NCI-H2196 (cell line): ENCODE data around the gene TMEM106C.

Source experiments
- DNase-seq: peaks from one replicate; lab custom pipeline; 2025; ENCODE audit not compliant: unreplicated experiment; lab: John Stamatoyannopoulos, UW

TMEM106C gene

DNA sequence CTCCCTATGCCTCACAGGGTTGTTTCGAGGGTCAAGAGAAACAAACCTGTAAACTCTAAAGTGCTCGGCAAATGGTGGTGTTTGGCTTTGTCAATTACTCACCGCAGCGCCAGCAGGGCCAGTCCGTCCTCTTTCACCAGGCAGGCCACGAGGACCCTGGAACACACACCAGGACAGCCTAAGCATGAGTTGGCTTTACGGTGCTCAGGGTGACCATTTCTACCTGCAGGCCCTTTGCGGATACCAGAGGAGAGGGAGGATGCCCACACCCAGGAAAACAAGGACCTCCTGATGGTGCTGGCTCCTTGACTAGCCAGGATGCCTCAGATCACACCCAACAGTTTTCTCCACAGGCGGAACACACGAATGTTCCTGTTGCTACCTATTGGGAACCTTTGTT lies 29.4 kb downstream of the TMEM106C start:
- DNase-seq, result no peak

DNA sequence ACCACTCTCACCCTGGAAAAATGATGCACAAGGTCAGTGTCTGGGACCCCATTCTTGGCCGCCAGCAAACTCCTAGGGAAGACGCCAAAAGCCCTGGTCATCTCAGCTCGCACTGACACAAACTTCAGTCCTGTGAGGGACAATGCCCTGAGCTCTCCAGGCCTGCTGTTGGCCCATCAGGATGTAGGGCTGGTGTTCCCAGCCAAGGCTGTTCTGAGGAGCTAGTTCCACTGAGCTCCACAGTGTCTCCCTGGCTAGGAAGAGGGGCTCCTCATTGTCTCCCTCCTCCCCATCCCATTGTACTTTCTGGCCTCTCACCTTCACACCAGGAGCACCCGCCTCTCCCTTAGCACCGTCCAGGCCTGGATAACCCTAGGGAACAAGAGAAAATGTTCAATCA lies 30.1 kb downstream of the TMEM106C start:
- DNase-seq, result no peak

DNA sequence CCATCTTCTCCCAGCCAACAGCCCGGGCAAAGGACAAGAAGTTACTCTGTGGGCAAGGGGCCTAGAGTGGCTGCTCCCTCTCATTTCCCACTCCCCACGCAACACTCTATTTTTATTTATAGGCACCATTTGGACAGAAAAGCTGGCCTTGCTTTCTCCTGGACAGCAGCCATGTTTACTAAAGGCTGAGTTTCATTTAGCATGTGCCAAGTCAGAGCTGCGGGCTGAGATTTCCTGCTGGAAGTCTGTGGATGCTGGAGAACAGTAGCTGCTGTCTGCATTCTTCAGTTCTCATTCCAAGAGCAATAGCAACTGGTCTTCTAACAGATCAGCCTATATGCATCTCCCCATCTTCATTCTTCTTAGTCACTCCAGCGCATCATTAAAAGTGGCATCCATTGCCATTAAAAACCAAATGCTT lies 32.6 kb downstream of the TMEM106C start:
- DNase-seq, result peak; percentile 45

DNA sequence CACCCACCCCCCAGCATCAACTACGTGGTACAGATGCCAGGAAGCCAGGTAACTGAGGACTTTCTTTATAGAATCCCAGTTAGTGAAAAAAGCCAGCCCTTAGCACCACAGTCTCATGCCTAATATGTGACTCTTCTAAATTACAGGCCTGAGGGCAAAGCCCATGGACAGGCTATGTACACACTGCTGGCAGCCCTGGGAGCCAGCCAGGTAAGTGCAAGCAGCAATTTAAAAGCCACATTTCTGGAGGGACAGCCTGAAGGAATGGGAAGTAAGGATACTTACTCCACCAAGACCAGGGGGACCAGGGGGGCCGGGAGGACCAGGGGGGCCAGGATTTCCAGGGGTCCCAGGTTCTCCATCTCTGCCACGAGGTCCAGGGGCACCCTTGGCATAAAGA lies 33.9 kb downstream of the TMEM106C start:
- no peak for DNase-seq

DNA sequence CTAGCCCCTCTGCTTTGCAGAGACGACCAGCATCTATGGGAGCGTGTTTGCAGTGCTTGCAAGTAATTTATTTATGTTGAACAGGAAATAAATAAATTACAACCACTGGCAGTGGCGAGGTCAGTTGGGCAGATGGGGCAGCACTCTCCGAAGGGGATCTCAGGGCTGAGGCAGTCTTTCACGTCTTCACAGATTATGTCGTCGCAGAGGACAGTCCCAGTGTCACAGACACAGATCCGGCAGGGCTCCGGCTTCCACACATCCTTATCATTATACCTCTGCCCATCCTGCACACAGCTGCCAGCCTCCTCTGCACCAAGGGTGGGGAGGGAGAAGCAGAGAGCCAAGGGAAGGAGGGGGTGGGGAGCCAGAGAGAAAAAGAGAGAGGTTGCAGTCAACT lies 36.4 kb downstream of the TMEM106C start:
- no peak for DNase-seq

DNA sequence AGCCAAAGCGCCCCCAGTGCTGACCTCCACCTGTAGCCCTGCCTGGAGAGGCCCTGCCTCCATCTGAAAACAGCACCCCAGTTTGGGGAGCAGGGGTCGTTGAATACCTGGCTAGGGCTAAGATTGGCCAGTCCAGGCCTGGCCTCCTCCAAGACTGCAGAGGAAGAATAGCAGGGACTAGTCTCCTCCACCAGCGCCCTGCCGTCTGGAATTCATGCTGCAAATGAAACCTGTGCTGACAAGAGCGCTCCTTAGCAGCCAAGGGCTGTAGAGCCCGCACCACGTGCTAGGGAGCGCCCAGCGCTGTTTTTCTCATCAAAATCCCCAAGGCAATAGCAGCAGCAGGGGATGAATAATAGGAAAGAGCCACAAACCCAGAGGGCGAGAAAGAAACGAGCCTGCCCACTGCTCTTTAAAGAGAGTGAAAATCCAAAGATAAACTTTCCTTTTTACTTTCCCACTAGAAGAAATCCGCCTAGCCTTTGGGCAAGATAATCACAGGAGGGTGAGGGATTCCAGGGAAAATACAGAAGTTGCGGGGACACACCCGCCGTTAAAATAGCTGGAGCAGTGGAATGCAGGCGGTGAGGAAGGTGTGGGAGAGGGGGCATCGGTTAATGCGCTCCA lies 37.6 kb downstream of the TMEM106C start:
- DNase-seq, result peak; percentile 38

DNA sequence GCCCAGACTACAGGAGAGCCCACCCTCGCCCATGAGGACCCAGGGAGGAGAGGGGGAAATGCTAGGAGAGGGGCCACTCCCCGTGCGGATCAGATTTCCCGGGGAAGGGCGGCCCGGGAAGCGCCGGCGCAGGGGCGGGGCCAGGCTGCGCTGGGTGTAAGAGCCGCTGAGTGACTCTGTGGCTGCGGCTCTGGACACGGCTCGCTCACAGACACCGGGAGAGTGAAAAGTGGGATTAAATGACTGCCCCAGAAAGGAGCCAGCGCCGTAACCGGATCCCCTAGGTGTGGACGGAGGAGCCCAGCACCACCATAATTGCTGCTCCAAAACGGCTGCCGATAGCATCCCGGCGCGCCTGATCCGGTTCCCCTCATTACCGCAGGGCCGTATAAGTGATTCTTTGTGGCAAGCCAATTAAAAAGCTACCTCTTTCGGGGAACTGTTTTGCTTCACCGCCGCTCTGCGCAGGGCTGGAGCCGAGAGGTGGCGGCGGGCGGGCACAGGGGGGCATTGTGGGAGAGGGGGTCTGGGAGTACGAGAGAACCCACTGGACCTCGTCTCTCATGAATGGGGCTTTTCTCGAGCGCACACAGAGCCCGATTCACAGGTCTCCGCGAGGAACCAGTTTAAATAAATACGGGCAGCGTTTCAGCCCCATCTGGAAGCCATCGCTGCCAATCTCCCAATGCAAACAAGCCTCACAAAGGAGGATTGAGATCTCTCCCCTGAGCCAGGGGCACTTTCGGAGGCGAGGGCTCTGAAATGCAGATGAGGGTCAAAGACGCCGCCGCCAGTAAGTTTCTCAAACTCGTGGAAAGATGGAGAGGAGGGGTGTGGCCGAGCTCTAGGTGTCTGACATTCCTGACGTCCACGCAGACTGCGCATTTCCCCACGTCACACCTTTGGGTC lies 38.4 kb downstream of the TMEM106C start:
- DNase-seq, result no peak

DNA sequence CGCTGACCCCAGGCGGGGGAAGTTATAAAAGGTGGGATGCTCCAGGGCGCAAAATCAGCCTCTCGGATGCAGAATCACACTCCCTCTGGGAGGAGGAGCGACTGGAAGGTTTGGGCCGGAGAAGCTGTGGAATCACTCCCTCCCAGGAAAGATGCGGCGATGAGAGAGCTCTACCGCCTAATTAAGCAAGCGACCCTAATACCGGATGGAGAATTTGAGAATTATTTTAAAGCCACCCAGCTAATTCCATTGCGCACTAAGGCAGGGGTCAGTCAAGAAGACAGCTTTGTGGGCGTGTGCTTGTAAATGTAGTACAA lies 39.0 kb downstream of the TMEM106C start:
- no peak for DNase-seq

DNA sequence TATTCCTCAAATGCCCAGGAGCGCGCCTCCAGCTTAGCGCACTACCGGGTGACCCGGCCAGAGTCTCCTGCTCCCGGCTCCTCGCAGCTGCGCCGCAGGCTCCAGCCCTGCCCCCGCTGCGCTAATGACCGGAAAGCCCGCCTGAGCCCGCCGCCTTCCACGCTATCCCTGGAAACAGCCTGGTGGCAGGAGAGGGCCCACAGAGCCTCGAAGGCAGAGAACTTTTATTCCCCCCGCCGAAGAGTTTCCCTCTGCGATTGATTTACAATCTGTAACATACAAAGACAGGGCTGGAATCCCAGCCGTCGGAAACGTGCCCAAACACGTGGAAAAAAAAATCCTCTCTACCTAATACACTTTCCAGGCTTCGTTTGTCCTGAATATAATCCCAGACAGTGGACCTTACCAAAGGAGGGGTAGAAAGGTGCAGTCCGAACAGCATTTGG lies 39.4 kb downstream of the TMEM106C start:
- peak; percentile 19 for DNase-seq

DNA sequence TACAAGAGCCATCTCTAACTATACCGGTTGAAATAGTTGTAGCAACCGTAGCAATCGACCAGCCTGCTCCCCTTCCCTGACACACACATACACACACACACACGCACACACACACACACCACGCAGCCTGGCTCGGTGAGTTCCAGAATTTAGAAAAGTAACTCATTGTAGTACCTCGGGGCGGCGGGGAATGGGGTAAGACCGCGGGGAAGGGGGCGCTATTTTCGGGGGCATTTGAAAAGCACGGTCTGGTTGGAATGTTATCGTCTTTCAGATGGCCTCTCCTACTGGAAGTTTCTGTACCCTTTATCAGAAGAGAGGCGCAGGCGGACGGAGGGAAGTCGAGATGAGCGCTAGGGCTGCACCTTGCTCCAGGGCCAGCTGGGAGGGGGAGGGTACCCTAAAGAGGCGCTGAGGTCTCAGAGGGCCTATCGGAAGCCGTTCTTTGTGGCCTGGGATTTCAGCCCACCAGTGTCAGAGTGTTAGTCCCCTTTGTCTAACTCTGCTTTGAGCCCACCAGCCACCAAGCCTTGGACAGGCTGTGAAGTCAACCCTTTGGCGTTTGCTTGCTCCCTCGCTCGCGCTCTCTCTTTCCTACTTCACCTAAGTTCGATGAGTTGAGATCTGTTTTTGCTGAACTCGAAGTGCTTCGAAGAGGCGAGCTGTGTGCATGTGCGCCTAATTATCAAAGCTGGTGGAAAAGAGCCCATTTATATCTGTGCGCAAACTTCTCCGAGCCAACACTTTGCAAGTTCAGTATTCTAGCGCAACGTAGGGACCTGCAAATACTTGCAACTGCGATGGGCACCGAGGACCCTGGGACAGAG lies 40.0 kb downstream of the TMEM106C start:
- DNase-seq, result no peak

DNA sequence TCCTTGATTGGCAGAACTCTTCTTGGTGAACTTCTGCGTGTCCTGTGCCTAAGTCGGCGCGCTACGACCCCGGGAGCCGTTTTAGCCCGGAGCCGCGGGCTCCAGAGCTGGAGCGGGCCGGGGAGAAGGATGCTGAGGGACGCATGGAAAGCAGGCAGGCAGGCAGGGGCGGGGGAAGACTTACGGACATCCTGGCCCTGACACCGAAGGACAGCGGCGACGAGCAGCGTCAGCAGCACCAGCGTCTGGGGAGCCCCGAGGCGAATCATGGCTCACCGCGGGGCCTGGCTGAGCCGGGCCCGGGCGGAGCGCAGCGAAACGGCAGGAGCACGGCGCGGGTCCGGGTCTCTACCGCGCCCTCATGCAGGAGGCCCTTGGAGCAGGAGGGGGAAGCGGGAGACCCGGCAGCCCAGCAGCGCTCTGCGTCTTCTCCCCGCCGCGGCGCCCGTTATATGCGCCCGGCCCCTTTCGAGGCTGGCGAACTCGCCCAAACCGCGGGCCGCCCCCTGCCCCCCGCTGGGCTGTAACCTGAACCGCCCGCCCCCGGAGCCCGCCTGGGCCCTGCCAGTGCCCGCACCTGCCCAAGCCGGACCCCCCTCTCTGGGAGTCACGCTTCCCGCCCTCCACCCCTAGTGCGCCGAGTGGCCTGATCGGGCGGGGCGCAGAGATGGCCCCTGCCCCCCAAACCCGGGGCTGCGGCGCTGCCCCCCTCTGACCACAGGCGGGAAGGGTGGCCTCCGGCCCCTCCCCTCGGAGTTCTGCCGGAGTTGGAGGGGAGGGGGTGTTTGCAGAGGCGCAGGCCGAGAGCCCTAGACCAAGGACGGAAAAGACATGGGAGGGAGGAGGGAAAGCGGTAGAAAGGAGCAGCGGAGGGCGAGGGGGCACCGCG lies 40.9 kb downstream of the TMEM106C start, which contains the start of gene COL2A1:
Gene COL2A1 (minus strand): TSS at position 424 of the 889 bp plus-strand sequence. CDS start 155 bp downstream, at position 269.
- no peak for DNase-seq

DNA sequence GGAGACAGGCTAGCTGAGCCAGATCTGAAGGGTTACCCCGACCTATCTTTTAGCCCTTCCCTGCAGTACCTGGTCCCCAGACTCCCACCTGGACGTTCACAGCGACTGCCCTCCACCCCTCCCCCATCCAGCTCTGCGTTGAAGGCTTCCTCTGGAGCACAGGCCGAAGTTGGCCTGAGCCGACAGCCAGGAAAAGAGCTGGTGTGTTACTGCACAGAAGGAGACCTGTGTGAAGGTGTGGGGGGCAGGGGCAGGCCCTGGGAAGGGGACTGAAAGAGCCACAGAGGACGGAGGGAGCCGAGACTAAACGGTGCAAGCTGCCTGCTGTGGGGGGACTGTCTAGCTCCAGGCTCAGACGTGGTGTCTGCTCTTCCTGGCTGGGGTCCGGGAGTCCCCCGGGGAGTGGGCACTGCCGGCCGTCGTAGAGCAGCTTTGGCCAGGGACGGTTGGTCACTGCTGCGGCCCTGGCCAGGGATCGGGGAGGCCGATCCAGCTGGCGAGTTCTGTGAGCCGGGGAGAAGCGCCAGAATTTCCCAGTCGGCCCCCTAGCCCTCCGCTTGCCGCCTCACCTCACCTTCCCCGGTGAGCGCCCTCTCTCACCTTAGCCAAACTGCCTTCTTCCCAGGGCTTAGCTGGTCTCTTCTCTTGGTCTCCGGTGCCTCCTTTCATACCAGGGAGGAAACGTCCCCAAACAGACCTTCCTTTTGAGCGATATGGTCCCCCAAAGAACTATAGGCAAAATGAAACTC lies 41.8 kb downstream of the TMEM106C start:
- no peak for DNase-seq

DNA sequence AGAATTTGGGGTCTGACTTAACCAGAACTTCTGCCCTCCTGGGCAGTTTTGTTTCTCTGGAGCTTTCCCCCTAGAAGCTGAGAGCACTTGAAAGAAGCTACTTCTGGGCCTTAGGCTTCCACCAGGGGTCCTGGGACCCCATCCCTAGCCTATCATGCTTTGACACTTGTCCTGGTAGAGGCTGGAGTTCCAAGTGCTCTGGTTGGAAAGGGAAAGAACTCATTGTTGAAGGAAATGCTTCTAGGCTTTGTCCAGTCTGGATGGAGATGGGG lies 42.3 kb downstream of the TMEM106C start:
- no peak for DNase-seq

DNA sequence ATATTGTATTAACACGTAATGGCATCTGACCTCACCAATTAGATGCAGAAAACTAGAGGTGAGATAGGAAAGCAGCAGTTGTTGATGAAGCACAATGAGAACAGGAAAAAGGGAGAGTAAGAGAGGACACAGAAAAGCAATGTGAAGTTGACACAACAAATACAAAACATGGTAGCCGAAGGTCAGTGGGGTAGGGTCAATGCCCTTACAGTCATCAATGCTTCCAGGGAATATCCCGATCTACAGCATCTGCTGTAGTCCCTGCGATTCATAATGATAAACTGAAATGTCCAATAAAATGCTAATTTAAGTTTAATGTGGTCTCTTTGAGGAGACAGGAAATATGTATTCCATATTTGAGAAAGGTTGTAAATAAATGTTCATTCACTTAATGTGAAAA lies 43.8 kb downstream of the TMEM106C start:
- DNase-seq, result no peak

DNA sequence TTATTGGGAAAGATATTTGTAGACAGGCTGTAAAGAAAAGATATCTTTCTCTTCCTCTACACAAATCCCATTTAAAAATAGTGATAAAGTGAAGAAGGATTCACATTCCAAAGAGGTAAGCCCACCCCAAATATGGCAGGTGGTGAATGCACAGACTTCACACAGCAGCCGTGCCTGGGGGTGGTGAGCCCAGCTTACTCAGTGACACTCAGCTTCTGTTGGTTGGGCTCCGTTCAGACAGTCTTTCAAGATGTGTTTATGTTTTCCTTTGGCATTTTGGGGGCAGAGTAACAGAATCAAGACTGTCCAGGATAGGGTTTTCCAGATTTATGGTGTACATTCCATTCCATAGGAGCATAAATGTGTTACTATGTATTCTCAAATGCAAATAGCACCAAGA lies 45.0 kb downstream of the TMEM106C start:
- DNase-seq, result no peak

DNA sequence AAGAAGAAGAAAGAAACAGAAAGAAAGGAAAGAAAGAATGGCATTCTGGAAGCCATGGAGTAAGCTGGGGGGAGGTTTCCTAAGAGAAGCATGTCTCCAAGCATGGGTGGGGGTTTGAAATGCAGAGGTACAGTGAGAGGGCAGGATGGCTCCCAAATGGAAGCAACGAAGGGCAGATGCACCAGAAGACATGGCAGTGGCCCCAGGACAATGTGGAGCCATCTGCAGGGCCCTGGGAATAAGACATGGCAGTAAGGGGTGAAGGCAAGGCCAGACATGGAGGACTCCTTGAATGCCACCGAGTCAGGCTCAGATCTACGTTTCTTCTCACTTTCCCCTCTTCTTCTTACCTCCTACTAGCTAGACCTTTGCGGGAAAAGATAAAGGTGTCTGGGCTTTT lies 45.6 kb downstream of the TMEM106C start:
- DNase-seq, result no peak

DNA sequence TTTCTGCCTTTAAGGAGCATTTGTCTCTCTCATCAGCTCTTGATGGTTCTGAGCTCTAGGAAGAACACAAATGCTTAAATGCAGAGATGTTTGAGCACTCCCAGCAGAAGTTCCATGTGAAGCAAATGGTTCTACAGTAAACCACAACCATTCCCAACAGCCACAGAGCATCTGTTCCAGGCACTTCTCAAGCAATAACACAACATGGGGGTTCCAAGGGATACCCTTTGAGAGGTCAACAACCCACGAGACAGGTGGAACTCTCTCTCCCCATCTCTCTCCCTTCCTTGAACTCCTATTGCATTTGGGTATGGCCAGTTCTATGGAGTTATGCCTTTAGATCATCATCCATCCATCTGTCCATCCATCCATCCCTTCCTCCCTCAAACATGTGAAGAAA lies 46.1 kb downstream of the TMEM106C start:
- DNase-seq, result no peak

DNA sequence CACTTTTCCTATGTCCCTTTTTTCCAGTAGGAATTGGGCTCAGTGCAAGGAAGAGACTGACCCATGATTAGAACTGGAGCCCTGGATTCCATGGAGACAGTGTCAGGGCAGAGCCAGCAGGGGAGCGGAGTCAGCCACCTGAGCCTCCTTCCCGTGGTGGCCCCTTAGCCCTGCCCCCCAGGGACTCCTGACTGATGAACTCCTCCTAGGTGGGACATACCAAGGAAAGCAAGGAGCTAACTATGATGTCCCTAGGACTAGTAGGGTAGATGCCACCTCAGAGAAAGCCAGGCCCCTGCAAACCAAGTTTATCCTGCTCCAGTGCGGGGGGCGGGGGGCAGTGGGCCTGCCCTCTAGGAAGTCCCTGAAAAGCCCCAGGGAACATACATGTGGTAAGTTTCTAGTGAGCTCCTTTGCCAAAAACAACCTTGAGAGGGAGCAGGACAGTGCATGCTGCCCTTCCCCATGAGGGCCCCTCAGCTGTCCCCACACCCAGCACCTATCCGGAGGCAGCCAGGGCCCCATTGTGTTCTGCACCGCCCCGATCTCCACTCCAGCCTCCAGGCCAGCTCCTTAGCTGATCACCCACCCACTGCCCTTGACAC lies 47.1 kb downstream of the TMEM106C start:
- no peak for DNase-seq

DNA sequence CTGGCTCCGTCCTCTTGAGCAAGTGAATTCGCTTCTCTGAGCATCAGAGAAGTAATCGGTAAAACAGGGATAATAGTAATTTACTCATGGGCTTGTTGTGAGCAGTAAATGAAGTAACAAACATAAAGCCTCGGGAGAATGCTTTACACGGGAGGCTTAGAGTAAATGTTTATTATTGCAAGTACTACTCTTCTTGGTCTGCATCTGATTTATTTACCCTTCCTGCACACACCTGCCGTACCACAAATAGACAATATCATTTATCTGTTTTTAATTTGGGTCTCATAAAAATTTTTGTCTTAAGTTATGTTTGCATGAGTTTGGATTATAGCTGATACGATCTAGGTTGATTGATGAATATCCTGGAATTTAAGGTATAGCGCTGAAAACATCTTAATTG lies 48.7 kb downstream of the TMEM106C start:
- no peak for DNase-seq

DNA sequence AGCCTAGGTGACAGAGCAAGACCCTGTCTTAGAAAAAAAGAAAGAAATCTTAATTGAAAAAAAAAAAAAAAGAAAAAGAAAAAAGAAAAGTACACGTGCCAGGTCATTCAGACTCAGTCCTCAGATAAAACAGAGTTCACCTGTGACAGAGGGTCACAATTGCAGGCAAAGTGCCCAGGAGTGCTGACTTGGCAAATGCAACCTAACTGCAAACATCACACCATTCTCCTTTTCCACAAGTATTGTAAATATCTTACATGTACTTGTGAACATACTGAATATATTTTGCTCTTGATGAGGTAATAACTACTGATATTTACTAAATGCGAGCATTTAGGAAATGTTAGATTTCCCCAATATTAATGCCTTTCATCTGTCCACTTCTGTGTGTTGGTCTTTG lies 49.9 kb downstream of the TMEM106C start:
- DNase-seq, result no peak
